ENCODE results near the gene NAPA. TPM values are rescaled to one million over a fixed set of nuclear protein-coding genes. Genes with fewer than 3 reads are reported as not detected.
A peak's percentile ranks its signal among the peaks of the same experiment; 100 is the strongest.

NAPA gene
- total and polyA plus RNA-seq, 2 of the 13 experiments (the other 11 are each of a cell fraction or from before 2014, with no cell fraction given), result 32.6 to 65.9 TPM

GRCh38 chr19:47511681-47512080 lies 3.2 kb downstream of the NAPA start:
- H3K4me2 ChIP-seq (ENCODE audit: low read depth, low read length), result peak overlapping the region; percentile 90
- H4K20me1 ChIP-seq (ENCODE audit: insufficient read depth, low read length), result no peaks in the 10 kb centered on the region
- no peak overlapping the region for H3K27ac ChIP-seq (ENCODE audit: extremely low read length, insufficient read depth, low read length)
- H3K27me3 ChIP-seq (ENCODE audit: control insufficient read depth in 1 of 2, insufficient read depth in 2 of 2, low read length in 2 of 2), result no peaks in the 10 kb centered on the region; a peak in 1 of 5 replicates
- H3K9ac ChIP-seq (ENCODE audit: insufficient read depth, low read depth, low read length), result no peak overlapping the region
- WGBS (ENCODE audit: low lambda C conversion rate), result 94% methylated on average over 6 of the region's 7 CpGs
- peaks cover 0 to 3% of the 10 kb centered on the region in 2 experiments; a peak in 2 of 5 replicates for H3K36me3 ChIP-seq (replicated peaks in 1 of 2; ENCODE audit: control insufficient read depth in 1 of 2, insufficient read depth in 2 of 2, low read length in 2 of 2)
- FAIRE-seq (no peak), DNase-seq (ENCODE audit: low spot score) (no peak), ATAC-seq (no peak)
- H3K79me2 ChIP-seq (ENCODE audit: insufficient read depth, low read length), result peaks cover 64% of the 10 kb centered on the region
- H3K4me3 ChIP-seq (replicated peaks in 1 of 3; ENCODE audit: insufficient read depth in 1 of 3, low read depth in 2 of 3, low read length in 3 of 3), result no peak overlapping the region; a peak in 1 of 6 replicates
- peaks cover 29% of the 10 kb centered on the region for H3K4me1 ChIP-seq (ENCODE audit: insufficient read depth, low read length)
- in situ Hi-C loops (cut with HindIII; ENCODE audit: extremely low pct_ligation_motif_present, low pct_unique_long_range_greater_than_20kb), result no loop called here
- TF ChIP-seq, protein P1, sequence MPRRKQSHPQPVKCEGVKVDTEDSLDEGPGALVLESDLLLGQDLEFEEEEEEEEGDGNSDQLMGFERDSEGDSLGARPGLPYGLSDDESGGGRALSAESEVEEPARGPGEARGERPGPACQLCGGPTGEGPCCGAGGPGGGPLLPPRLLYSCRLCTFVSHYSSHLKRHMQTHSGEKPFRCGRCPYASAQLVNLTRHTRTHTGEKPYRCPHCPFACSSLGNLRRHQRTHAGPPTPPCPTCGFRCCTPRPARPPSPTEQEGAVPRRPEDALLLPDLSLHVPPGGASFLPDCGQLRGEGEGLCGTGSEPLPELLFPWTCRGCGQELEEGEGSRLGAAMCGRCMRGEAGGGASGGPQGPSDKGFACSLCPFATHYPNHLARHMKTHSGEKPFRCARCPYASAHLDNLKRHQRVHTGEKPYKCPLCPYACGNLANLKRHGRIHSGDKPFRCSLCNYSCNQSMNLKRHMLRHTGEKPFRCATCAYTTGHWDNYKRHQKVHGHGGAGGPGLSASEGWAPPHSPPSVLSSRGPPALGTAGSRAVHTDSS (CRISPR knock-in tag; conservative IDR thresholded peaks at IDR 0.05), result no peak
- TF ChIP-seq JARID2 (CRISPR knock-in tag; IDR thresholded peaks at IDR 0.05; ENCODE audit: insufficient replicate concordance) (no peak), ZNF660 (CRISPR knock-in tag; IDR thresholded peaks at IDR 0.05; ENCODE audit: borderline replicate concordance, low read depth) (no peak), FOSL2 (CRISPR knock-in tag; IDR thresholded peaks at IDR 0.05) (no peak), AKAP8 (CRISPR knock-in tag; IDR thresholded peaks at IDR 0.05) (no peak), FLYWCH1 (CRISPR knock-in tag; IDR thresholded peaks at IDR 0.05) (no peak), DNMT3B (CRISPR knock-in tag; conservative IDR thresholded peaks at IDR 0.05) (no peak), RARG (CRISPR knock-in tag; IDR thresholded peaks at IDR 0.05; ENCODE audit: low read depth) (no peak), TRIM22 (IDR thresholded peaks at IDR 0.05) (no peak), ZNF710 (CRISPR knock-in tag; IDR thresholded peaks at IDR 0.05; ENCODE audit: borderline replicate concordance) (no peak), SPEN (CRISPR knock-in tag; IDR thresholded peaks at IDR 0.05; ENCODE audit: low read depth) (no peak), ZNF790 (CRISPR knock-in tag; IDR thresholded peaks at IDR 0.05; ENCODE audit: borderline replicate concordance) (no peak)
- TF ChIP-seq, protein P2, sequence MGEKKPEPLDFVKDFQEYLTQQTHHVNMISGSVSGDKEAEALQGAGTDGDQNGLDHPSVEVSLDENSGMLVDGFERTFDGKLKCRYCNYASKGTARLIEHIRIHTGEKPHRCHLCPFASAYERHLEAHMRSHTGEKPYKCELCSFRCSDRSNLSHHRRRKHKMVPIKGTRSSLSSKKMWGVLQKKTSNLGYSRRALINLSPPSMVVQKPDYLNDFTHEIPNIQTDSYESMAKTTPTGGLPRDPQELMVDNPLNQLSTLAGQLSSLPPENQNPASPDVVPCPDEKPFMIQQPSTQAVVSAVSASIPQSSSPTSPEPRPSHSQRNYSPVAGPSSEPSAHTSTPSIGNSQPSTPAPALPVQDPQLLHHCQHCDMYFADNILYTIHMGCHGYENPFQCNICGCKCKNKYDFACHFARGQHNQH (CRISPR knock-in tag; IDR thresholded peaks at IDR 0.05), result no peak
- intact Hi-C loops (cut with micrococcal nuclease; ENCODE audit: unreplicated experiment), result loop anchor here (2.0 kb wide), 1 partner anchor 187 kb away; no protein-coding TSS in a partner anchor
- ChIA-PET POLR2A (interaction anchor here (1.2 to 1.5 kb wide), 3 partner anchors 9 to 112 kb away, joined by 3 to 4 read pairs (median 4); partner anchors contain the start of gene KPTN), CTCF (ENCODE audit: low intra/inter-chr PET ratio, low total read pairs) (no interaction called here)
- no TSS peak for BruUV-seq (replicated peaks)
- H2AFZ ChIP-seq (ENCODE audit: low read length), result no peak overlapping the region
- no peaks in the 10 kb centered on the region for H3K9me3 ChIP-seq (ENCODE audit: low read length)
